Uterus (tissue), 2 donors: Measurements from ENCODE around the gene CMTM3.

Experiments used
- POLR2A ChIP-seq, 2 donors: fragments of 450-650 bp; IDR thresholded peaks; one replicate each; pipeline ENCODE4 v1.6.1; 2016; ENCODE audit warnings: antibody characterized with exemption in 2 of 2, mild to moderate bottlenecking in 1 of 2, moderate library complexity in 1 of 2
- TF ChIP-seq, protein P1 (sequence below), 4 experiments: fragments of 200-600 bp in 2 of 4; fragments of 450-650 bp in 2 of 4; sonication (generic) in 2 of 4; IDR thresholded peaks; one replicate each; pipeline ENCODE4 v1.5.1; 2016 to 2019; ENCODE audit warnings: antibody characterized with exemption in 4 of 4, mild to moderate bottlenecking in 2 of 4, moderate library complexity in 1 of 4

DNA sequence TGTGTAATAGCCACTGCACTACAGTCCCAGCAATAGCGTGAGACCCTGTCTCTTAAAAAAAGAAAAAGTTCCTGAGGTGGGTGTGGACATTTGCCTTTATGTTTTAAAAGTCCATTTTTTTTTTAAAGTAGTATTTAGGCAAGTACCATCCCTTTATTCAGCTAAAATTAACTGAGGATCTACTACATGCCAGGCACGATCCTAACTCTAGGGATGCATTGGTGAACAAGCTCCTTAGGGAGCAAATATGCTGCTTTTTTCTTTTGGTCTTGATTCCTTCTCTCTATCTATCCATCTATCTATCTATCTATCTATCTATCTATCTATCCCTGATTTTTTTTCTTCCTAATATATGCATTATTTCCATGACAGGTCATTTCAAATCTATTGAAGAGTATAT, 44.7 kb downstream of the CMTM3 start:
- TF ChIP-seq, protein P1, sequence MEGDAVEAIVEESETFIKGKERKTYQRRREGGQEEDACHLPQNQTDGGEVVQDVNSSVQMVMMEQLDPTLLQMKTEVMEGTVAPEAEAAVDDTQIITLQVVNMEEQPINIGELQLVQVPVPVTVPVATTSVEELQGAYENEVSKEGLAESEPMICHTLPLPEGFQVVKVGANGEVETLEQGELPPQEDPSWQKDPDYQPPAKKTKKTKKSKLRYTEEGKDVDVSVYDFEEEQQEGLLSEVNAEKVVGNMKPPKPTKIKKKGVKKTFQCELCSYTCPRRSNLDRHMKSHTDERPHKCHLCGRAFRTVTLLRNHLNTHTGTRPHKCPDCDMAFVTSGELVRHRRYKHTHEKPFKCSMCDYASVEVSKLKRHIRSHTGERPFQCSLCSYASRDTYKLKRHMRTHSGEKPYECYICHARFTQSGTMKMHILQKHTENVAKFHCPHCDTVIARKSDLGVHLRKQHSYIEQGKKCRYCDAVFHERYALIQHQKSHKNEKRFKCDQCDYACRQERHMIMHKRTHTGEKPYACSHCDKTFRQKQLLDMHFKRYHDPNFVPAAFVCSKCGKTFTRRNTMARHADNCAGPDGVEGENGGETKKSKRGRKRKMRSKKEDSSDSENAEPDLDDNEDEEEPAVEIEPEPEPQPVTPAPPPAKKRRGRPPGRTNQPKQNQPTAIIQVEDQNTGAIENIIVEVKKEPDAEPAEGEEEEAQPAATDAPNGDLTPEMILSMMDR (IDR thresholded peaks at IDR 0.05), result no peak
- TF ChIP-seq POLR2A (IDR thresholded peaks at IDR 0.05), result no peak
